ENCODE data around the gene KRTAP4-2. TPM values are rescaled to one million over a fixed set of nuclear protein-coding genes. Genes with fewer than 3 reads are reported as not detected.

The KRTAP4-2 gene
- total RNA-seq, 3 donors from 2014 or later (not counting 1 experiment from before 2014, with no cell fraction given) = not detected

DNA sequence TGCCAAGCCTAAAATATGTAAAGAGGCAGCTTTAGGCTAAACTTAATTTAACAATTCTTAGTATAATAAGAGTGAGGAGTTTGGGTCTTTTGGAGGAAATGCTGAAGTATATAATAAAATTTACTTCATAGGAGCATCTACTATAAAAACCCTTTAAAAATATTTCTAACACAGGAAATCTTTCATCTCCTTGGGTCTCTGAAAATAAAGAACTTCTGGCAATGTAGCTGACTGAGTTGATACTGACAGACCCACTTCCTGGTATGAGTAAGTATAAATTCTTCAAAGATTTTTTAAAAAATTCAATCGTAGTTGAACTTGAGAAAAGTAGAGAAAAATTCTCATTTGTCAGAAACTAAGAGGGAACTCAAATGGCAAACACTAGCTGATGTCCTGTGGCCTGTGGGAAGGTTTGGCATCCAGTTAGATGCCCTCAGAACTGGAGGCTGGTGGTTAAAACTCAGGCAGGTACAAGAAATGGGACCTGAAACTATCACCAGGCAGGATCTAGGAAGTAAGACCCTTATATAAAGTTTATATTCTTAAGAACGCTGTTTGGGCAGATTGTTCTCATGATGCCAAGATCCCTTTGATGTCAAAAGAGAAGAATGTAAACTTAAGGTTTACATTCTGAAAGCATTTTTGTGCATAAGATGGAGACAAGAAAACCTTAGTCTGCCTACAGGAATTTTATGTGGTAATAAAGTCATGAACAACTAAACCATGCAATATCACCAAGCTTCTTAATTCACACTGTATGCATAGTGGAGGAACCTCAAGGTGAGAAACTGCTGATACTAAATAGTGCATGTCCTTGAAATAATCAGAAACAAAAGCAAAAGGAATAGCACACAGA, 43.9 kb downstream of the KRTAP4-2 start:
- intact Hi-C loops (cut with micrococcal nuclease) = loop anchor here (5.0 kb wide), 1 partner anchor 42 kb away; no protein-coding TSS in a partner anchor
- Mint-ChIP-seq H3K4me3 (no peak overlapping the region), H3K9me3 (no peaks in the 10 kb centered on the region), H3K27ac (no peak overlapping the region), H3K4me1 (no peaks in the 10 kb centered on the region), H3K27me3 (ENCODE audit: low read depth in 2 of 2) (peaks cover 8 to 11% of the 10 kb centered on the region in 2 donors), H3K36me3 (no peaks in the 10 kb centered on the region)
- TF ChIP-seq CTCF (IDR thresholded peaks at IDR 0.05) = no peak
- no peak overlapping the region for H3K4me3 ChIP-seq (ENCODE audit: low read length)
- ATAC-seq (no peak), DNase-seq (peak in 1 of 2 donors; percentile 29)
- H3K9me3 ChIP-seq (ENCODE audit: control insufficient read depth, insufficient read depth, low read length) = no peaks in the 10 kb centered on the region
- WGBS (ENCODE audit: insufficient coverage) = 11% methylated on average over 2 of the region's 2 CpGs
- H3K27me3 ChIP-seq (ENCODE audit: control insufficient read depth, insufficient read depth, low read length) = no peaks in the 10 kb centered on the region
- H3K36me3 ChIP-seq (ENCODE audit: control insufficient read depth, insufficient read depth, low read length) = no peaks in the 10 kb centered on the region
- H3K4me1 ChIP-seq (ENCODE audit: control insufficient read depth, insufficient read depth, low read length) = no peaks in the 10 kb centered on the region
- H3K27ac ChIP-seq (ENCODE audit: low read length) = no peak overlapping the region

DNA sequence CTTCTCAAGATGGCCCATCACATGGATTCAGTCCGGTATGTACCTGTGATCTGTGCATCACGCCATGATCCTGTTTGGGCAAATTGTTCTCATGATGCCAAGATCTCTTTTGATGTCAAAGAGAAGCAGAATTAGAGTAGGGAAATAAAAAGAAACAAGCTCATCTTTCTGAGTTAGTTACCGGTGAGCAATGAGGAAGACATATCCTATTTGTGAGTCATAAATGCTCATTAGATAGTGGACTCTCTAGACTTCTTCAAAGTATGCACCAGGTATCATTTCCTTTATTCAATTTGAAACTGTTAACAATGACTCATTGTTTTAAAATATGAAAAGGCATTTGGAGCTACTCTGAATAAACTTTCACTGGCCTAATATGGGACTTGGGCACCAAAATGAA, 46.0 kb downstream of the KRTAP4-2 start:
- DNase-seq = no peak
- Histone ChIP-seq H3K27ac (ENCODE audit: low read length) (no peak overlapping the region), H3K4me1 (ENCODE audit: control insufficient read depth, insufficient read depth, low read length) (no peaks in the 10 kb centered on the region), H3K9me3 (ENCODE audit: control insufficient read depth, insufficient read depth, low read length) (no peaks in the 10 kb centered on the region), H3K27me3 (ENCODE audit: control insufficient read depth, insufficient read depth, low read length) (no peaks in the 10 kb centered on the region), H3K36me3 (ENCODE audit: control insufficient read depth, insufficient read depth, low read length) (no peaks in the 10 kb centered on the region), H3K4me3 (ENCODE audit: low read length) (no peak overlapping the region)
- intact Hi-C loops (cut with micrococcal nuclease) = loop anchor here (5.0 kb wide), 1 partner anchor 40 kb away; no protein-coding TSS in a partner anchor
- Mint-ChIP-seq H3K4me3 (no peak overlapping the region), H3K27ac (no peak overlapping the region), H3K36me3 (no peaks in the 10 kb centered on the region), H3K9me3 (no peaks in the 10 kb centered on the region), H3K4me1 (no peaks in the 10 kb centered on the region), H3K27me3 (ENCODE audit: low read depth in 2 of 2) (peaks cover 11% of the 10 kb centered on the region in 2 donors)
- no peak for TF ChIP-seq CTCF (IDR thresholded peaks at IDR 0.05)
- ATAC-seq = no peak
- 79% methylated on average over 3 of the region's 3 CpGs for WGBS (ENCODE audit: insufficient coverage)

Other genes with a start within 250 kb of the KRTAP4-2 start
- gene KRT23, start 240.6 kb downstream of the KRTAP4-2 start, total RNA-seq = under 1 TPM in 1 of 3 donors, not detected in 2; 0.83 TPM
- gene KRT39, start 211.3 kb downstream of the KRTAP4-2 start, total RNA-seq = not detected
- gene KRT40, start 193.9 kb downstream of the KRTAP4-2 start, total RNA-seq = not detected
- not detected for gene KRTAP3-3, start 184.1 kb downstream of the KRTAP4-2 start, total RNA-seq
- gene KRTAP3-2, start 178.3 kb downstream of the KRTAP4-2 start, total RNA-seq = not detected
- gene KRTAP3-1, start 169.1 kb downstream of the KRTAP4-2 start, total RNA-seq = not detected
- not detected for gene KRTAP1-5, start 151.0 kb downstream of the KRTAP4-2 start, total RNA-seq
- gene KRTAP1-4, start 148.0 kb downstream of the KRTAP4-2 start, total RNA-seq = not detected
- not detected for gene KRTAP1-3, start 143.3 kb downstream of the KRTAP4-2 start, total RNA-seq
- gene KRTAP1-1, start 136.8 kb downstream of the KRTAP4-2 start, total RNA-seq = not detected
- not detected for gene KRTAP2-1, start 130.9 kb downstream of the KRTAP4-2 start, total RNA-seq
- not detected for gene KRTAP2-2, start 123.0 kb downstream of the KRTAP4-2 start, total RNA-seq
- not detected for gene KRTAP2-3, start 118.1 kb downstream of the KRTAP4-2 start, total RNA-seq
- not detected for gene KRTAP2-4, start 112.3 kb downstream of the KRTAP4-2 start, total RNA-seq
- gene KRTAP4-7, start 94.1 kb downstream of the KRTAP4-2 start, total RNA-seq = not detected
- gene KRTAP4-8, start 80.1 kb downstream of the KRTAP4-2 start, total RNA-seq = not detected
- gene KRTAP4-16, start 76.0 kb downstream of the KRTAP4-2 start, total RNA-seq = not detected
- not detected for gene KRTAP4-9, start 72.8 kb downstream of the KRTAP4-2 start, total RNA-seq
- gene KRTAP4-11, start 59.8 kb downstream of the KRTAP4-2 start, total RNA-seq = not detected
- gene KRTAP4-12, start 54.0 kb downstream of the KRTAP4-2 start, total RNA-seq = not detected
- not detected for gene KRTAP4-6, start 37.7 kb downstream of the KRTAP4-2 start, total RNA-seq
- not detected for gene KRTAP4-5, start 28.4 kb downstream of the KRTAP4-2 start, total RNA-seq
- gene KRTAP4-4, start 17.5 kb downstream of the KRTAP4-2 start, total RNA-seq = not detected
- gene KRTAP4-3, start 10.0 kb downstream of the KRTAP4-2 start, total RNA-seq = not detected
- gene KRTAP4-1, start 6.7 kb upstream of the KRTAP4-2 start, total RNA-seq = not detected
- gene KRTAP9-1, start 11.7 kb upstream of the KRTAP4-2 start, total RNA-seq = not detected
- gene KRTAP9-2, start 48.4 kb upstream of the KRTAP4-2 start, total RNA-seq = not detected
- not detected for gene KRTAP9-3, start 54.2 kb upstream of the KRTAP4-2 start, total RNA-seq
- not detected for gene KRTAP9-8, start 59.8 kb upstream of the KRTAP4-2 start, total RNA-seq
- gene KRTAP9-4, start 71.5 kb upstream of the KRTAP4-2 start, total RNA-seq = not detected
- not detected for gene KRTAP9-9, start 77.2 kb upstream of the KRTAP4-2 start, total RNA-seq
- not detected for gene KRTAP9-6, start 87.2 kb upstream of the KRTAP4-2 start, total RNA-seq
- not detected for gene KRTAP9-7, start 97.5 kb upstream of the KRTAP4-2 start, total RNA-seq
- gene KRTAP29-1, start 124.6 kb upstream of the KRTAP4-2 start, total RNA-seq = not detected
- under 1 TPM; 0.16 to 0.23 (median 0.23) TPM for gene KRTAP16-1, start 131.1 kb upstream of the KRTAP4-2 start, total RNA-seq
- not detected for gene KRTAP17-1, start 137.5 kb upstream of the KRTAP4-2 start, total RNA-seq
- gene KRT33A, start 172.6 kb upstream of the KRTAP4-2 start, total RNA-seq = not detected
- not detected for gene KRT33B, start 191.6 kb upstream of the KRTAP4-2 start, total RNA-seq
- not detected for gene KRT34, start 204.1 kb upstream of the KRTAP4-2 start, total RNA-seq
- gene KRT31, start 219.4 kb upstream of the KRTAP4-2 start, total RNA-seq = not detected
- gene KRT37, start 246.4 kb upstream of the KRTAP4-2 start, total RNA-seq = not detected

Measured in natural killer cell (primary cell).